ENCODE results near the gene GPR78. TPM values are rescaled to one million over a fixed set of nuclear protein-coding genes. Genes with fewer than 3 reads are reported as not detected.

The GPR78 gene
- total and polyA plus RNA-seq, 7 donors = 0.04 to 0.28 TPM; not detected in 5

DNA sequence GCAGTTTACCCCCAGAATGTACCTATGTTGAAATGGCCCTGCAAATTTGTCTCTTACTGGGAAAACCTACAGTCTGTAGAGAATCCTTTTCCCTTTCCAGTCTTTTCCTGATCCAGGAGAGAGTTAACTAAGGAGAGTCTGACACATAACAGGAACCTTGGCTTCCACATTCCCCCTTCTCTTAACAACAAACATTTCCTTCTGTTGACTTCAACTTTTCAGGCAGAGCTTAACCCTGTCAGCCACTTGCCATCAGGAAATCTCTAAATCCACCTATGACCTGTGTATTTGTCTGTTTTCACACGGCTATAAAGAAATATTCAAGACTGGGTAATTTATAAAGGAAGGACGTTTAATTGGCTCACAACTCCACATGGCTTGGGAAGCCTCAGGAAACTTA is 45.6 kb upstream of the GPR78 start:
- no peak for TF ChIP-seq POLR2AphosphoS5 (IDR thresholded peaks at IDR 0.05)
- no peak for TF ChIP-seq POLR2A (IDR thresholded peaks at IDR 0.05)
- peak overlapping the region in 3 of 4 donors; percentile 57 to 74 (median 61) for H3K27ac ChIP-seq
- intact Hi-C loops (cut with DNase I) = no loop called here
- no peak overlapping the region for H3K4me3 ChIP-seq
- H3K9me3 ChIP-seq = no peaks in the 10 kb centered on the region
- WGBS, 2 donors = 13 to 27% methylated on average over 2 of the region's 2 CpGs
- H3K36me3 ChIP-seq = no peaks in the 10 kb centered on the region
- DNase-seq = no peak
- H3K4me1 ChIP-seq = peaks cover 0 to 43% (median 34%) of the 10 kb centered on the region in 4 donors
- H3K27me3 ChIP-seq = no peaks in the 10 kb centered on the region

- WGBS, 2 donors = 94 to 95% methylated on average over 7 of the region's 7 CpGs
- Histone ChIP-seq H3K4me3 (no peak overlapping the region), H3K9me3 (no peaks in the 10 kb centered on the region), H3K4me1 (peaks cover 0 to 43% (median 34%) of the 10 kb centered on the region in 4 donors), H3K27me3 (no peaks in the 10 kb centered on the region), H3K36me3 (no peaks in the 10 kb centered on the region), H3K27ac (peak overlapping the region in 2 of 4 donors; percentile 12 to 50)
- TF ChIP-seq POLR2AphosphoS5 (IDR thresholded peaks at IDR 0.05) = no peak
- no peak for TF ChIP-seq CTCF (IDR thresholded peaks at IDR 0.05)
- no peak for TF ChIP-seq EP300 (IDR thresholded peaks at IDR 0.05)
- TF ChIP-seq POLR2A (IDR thresholded peaks at IDR 0.05) = no peak
- intact Hi-C loops (cut with DNase I) = no loop called here
- DNase-seq = no peak
Observed at GRCh38 chr4:8536467-8536866, 43.7 kb upstream of the GPR78 start.

DNA sequence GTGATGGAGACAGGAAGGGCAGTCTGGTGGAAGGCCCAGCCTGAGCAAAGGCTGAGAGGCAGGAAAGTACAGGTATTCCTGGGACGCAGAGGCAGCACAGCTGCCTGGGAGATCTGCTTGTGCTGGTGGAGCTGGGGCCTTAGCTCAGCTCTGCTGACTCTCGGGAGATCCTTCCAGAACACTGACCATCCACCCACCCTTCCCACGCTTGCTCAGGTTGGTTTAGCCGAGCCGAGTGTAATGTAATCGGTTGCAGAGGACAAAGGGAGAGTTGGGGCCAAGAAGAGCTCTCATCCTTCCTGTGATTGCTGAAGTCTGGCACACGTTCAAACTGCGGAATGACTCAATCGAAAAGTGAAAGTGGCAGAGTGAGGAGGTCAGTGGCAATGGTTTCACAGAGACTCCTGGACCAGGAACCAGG is 43.1 kb upstream of the GPR78 start:
- TF ChIP-seq EP300 (IDR thresholded peaks at IDR 0.05) (no peak), POLR2AphosphoS5 (IDR thresholded peaks at IDR 0.05) (peak in 1 of 4 donors; percentile 33)
- Histone ChIP-seq H3K36me3 (no peaks in the 10 kb centered on the region), H3K4me3 (no peak overlapping the region), H3K27ac (peak overlapping the region in 3 of 4 donors; percentile 12 to 50 (median 44)), H3K27me3 (no peaks in the 10 kb centered on the region), H3K9me3 (no peaks in the 10 kb centered on the region), H3K4me1 (peaks cover 0 to 43% (median 34%) of the 10 kb centered on the region in 4 donors)
- intact Hi-C loops (cut with DNase I) = no loop called here
- DNase-seq = peak; percentile 85
- 10 to 38% methylated on average over 9 of the region's 9 CpGs for WGBS, 2 donors

DNA sequence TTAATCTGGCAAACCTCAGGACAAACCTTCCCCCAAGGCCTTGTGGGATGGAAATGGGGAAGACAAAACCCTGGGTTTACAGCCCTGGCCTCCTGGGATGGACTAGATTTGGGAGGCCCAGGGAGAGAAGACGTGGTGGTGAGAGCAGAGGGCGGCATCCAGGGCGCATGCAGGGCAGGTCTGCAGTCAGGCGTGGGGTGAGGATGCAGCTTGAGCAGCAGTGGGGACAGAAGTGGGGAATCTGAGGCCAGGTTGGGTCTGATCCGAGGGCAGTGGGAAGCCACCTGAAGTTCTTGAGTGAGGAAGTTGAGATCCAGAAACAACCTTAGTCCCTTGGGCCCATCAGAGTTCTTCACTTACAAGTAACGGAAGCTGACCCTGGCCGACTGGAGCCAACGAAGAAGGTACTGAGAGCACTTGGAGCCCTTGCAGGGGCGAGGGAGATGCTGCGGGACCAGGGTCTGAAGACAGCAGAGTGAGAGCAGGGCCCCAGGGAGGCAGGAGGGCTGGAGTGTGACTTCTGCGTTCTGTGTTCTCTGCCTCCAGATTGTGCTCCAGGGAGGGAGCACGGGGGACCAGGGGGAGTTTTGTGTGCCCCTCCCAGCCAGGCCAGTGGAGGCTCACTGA is 42.0 kb upstream of the GPR78 start:
- WGBS, 2 donors = 92 to 94% methylated on average over 12 of the region's 12 CpGs
- intact Hi-C loops (cut with DNase I) = no loop called here

GRCh38 chr4:8538703-8539567 is 41.3 kb upstream of the GPR78 start:
- Histone ChIP-seq H3K4me1 (peaks cover 0 to 38% (median 30%) of the 10 kb centered on the region in 4 donors), H3K27me3 (no peaks in the 10 kb centered on the region), H3K36me3 (no peaks in the 10 kb centered on the region), H3K4me3 (no peak overlapping the region), H3K9me3 (no peaks in the 10 kb centered on the region), H3K27ac (no peak overlapping the region)
- DNase-seq = no peak
- intact Hi-C loops (cut with DNase I) = no loop called here
- 87 to 91% methylated on average over 15 of the region's 15 CpGs for WGBS, 2 donors
- no peak for TF ChIP-seq POLR2AphosphoS5 (IDR thresholded peaks at IDR 0.05)

More for the DNA sequence above, 42.0 kb upstream of the GPR78 start:
- Histone ChIP-seq H3K27me3 (no peaks in the 10 kb centered on the region), H3K4me1 (peaks cover 0 to 43% (median 34%) of the 10 kb centered on the region in 4 donors), H3K27ac (no peak overlapping the region), H3K9me3 (no peaks in the 10 kb centered on the region), H3K4me3 (no peak overlapping the region), H3K36me3 (no peaks in the 10 kb centered on the region)
- TF ChIP-seq EP300 (IDR thresholded peaks at IDR 0.05) (no peak), CTCF (IDR thresholded peaks at IDR 0.05) (no peak), POLR2AphosphoS5 (IDR thresholded peaks at IDR 0.05) (no peak), POLR2A (IDR thresholded peaks at IDR 0.05) (no peak)
- peak; percentile 21 for DNase-seq

GRCh38 chr4:8539661-8540060 is 40.5 kb upstream of the GPR78 start:
- Histone ChIP-seq H3K36me3 (no peaks in the 10 kb centered on the region), H3K9me3 (no peaks in the 10 kb centered on the region), H3K4me1 (peaks cover 0 to 31% (median 23%) of the 10 kb centered on the region in 4 donors), H3K4me3 (no peak overlapping the region), H3K27ac (no peak overlapping the region), H3K27me3 (no peaks in the 10 kb centered on the region)
- 83 to 87% methylated on average over 5 of the region's 5 CpGs for WGBS, 2 donors
- TF ChIP-seq EP300 (IDR thresholded peaks at IDR 0.05) (no peak), POLR2AphosphoS5 (IDR thresholded peaks at IDR 0.05) (no peak), CTCF (IDR thresholded peaks at IDR 0.05) (no peak), POLR2A (IDR thresholded peaks at IDR 0.05) (no peak)
- intact Hi-C loops (cut with DNase I) = no loop called here
- peak; percentile 45 for DNase-seq

Data from sigmoid colon (tissue), 7 donors.